Heart right ventricle (tissue), 16 donors: Measurements from ENCODE around the gene SURF2. TPM values are rescaled to one million over a fixed set of nuclear protein-coding genes. Genes with fewer than 3 reads are reported as not detected.

ENCODE experiments used
- ATAC-seq, 8 donors: fragments of 200-7000 bp; cut with Tn5 transposase; one replicate each; pipeline ENCODE4 v1.9.1; 2020; ENCODE audit warnings: mild to moderate bottlenecking in 8 of 8, moderate library complexity in 8 of 8, moderate number of reproducible peaks in 1 of 8
- DNase-seq, 2 donors: peaks; one replicate each; pipeline ENCODE4 v3.0.0-alpha.2; 2020
- H3K27ac ChIP-seq, 10 donors: fragments of 200-600 bp; sonication (generic) in 2 of 10; one replicate each; pipeline versions ENCODE4 v1.5.0 to v1.8.0; 2020 to 2022; ENCODE audit warnings: mild to moderate bottlenecking in 3 of 10
- H3K27me3 ChIP-seq, 7 donors: fragments of 200-600 bp; one replicate each; pipeline ENCODE4 v1.8.0; 2021 to 2022; ENCODE audit warnings: mild to moderate bottlenecking in 2 of 7
- H3K36me3 ChIP-seq, 9 donors: fragments of 200-600 bp; sonication (generic) in 1 of 9; one replicate each; pipeline versions ENCODE4 v1.5.0 to v1.8.0; 2020 to 2022; ENCODE audit warnings: mild to moderate bottlenecking in 2 of 9
- H3K4me1 ChIP-seq, 9 donors: fragments of 200-600 bp; sonication (generic) in 1 of 9; one replicate each; pipeline versions ENCODE4 v1.5.0 to v1.8.0; 2020 to 2022; ENCODE audit warnings: mild to moderate bottlenecking in 4 of 9
- H3K4me3 ChIP-seq, 10 donors: fragments of 200-600 bp; sonication (generic) in 2 of 10; one replicate each; pipeline versions ENCODE4 v1.5.0 to v1.8.0; 2020 to 2022; ENCODE audit warnings: mild to moderate bottlenecking in 7 of 10, moderate library complexity in 2 of 10
- H3K9me3 ChIP-seq, 11 donors: fragments of 200-600 bp in 10 of 11; sonication (generic) in 2 of 11; one replicate each; pipeline versions ENCODE4 v1.5.0 to v1.8.0; 2013 to 2022; ENCODE audit warnings: mild to moderate bottlenecking in 2 of 11, control low read depth in 1 of 11, moderate library complexity in 1 of 11
- WGBS, 2 donors: extraction: QIAGEN DNeasy Blood & Tissue Kit; methylation state at CpG; one replicate each; pipeline ENCODE4 v1.1.7; 2013; ENCODE audit warnings: inconsistent platforms in 1 of 2; 5-methylcytosine and 5-hydroxymethylcytosine counted together
- intact Hi-C, 10 donors: fragments of 100-400 bp; cut with DNase I; formaldehyde crosslinking; loops; one replicate each; pipeline versions ENCODE4 v1.11.1 to v1.14.2; 2022
- polyA plus RNA-seq, 2 donors: library from polyadenylated mRNA; stranded (reverse); fragments of 200-250 nt; gene quantifications; one replicate each; pipeline ENCODE4 v1.2.3, GENCODE V29; 2013
- total RNA-seq, 10 donors: library from RNA; stranded (reverse); fragmentation: NEBNext Ultra II Directional in 3 of 10; extraction: Animal tissue kit (Norgen Biotek cat#: 25700) in 3 of 10; gene quantifications; one replicate each; pipeline versions ENCODE4 v1.2.1 to v1.2.4, GENCODE V29; 2021 to 2023
- TF ChIP-seq, protein P1 (sequence below), 9 donors: fragments of 200-600 bp; sonication (generic) in 2 of 9; IDR thresholded peaks; one replicate each; pipeline versions ENCODE4 v1.5.0 to v1.8.0; 2021 to 2022; ENCODE audit warnings: antibody characterized with exemption in 9 of 9, mild to moderate bottlenecking in 5 of 9, moderate library complexity in 1 of 9
- donor health status: Arrhythmogenic right ventricular cardiomyopathy.
- donor health status: ischemic (EF 13 %, LVEDD 7.1; RV severe dilation, severe dysfunction).
- donor health status: healthy with polysubstance abuse.
- donor health status: DM: no; HTN: yes; CAD: no.
- donor health status: DM: no; HTN: no; CAD: no.
- donor health status: ischemic (EF 25% LVEDD 6.9; RV normal size, moderate dysfunction).
- donor health status: ischemic (EF 25% LVEDD 5.7; RV mildly dilated, moderate dysfunction).
- donor health status: healthy.
- donor health status: DM: yes; HTN: yes; CAD: no.
- donor health status: Ischemic cardiomyopathy.
- donor health status: ischemic (EF 35%, LVEDD 5.7; RV mildly dilated, moderate dysfunction).
- donor health status: nonischemic (EF 11% LVEDD 7.7; RV severe dilation, severe dysfunction).
- donor health status: DM: yes; HTN: yes; CAD: no.
- donor health status: PGD.
- donor health status: ischemic (EF 29% LVEDD 5.4; RV normal size, mild dysfunction).
- donor health status: nonischemic (EF 23%, LVEDD 6.1; RV moderate dilation, normal function).

Gene SURF2
- total and polyA plus RNA-seq, 12 donors: 9.7 to 44.8 (median 14.2) TPM

DNA sequence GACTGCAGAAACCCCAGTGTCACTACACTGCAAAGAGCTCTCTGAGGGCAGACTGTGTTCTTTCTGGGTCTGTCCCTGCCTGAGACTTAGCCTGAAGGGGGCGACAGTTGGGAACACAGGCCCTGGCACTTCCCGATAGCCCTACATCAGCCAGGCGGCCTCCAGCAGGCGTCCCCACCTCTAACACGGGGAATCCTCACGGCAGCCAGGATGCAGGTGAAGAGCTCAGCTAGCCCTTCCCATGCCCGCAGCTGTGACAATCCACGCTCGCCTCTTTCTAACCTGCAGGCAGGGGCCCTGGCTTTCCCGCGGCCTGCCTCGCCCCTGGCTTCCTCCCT lies 14.3 kb upstream of the SURF2 start:
- intact Hi-C loops: loop anchor here in 2 of 10 donors (10.0 kb wide), 1 partner anchor 143 kb away; no protein-coding TSS in a partner anchor
- H3K27ac ChIP-seq: peak overlapping the region in 1 of 10 donors; percentile 90
- no peak for ATAC-seq
- peak overlapping the region in 1 of 10 donors; percentile 45 for H3K4me3 ChIP-seq
- peaks cover 5 to 61% (median 13%) of the 10 kb centered on the region in 9 donors for H3K4me1 ChIP-seq
- peaks cover 0 to 78% (median 34%) of the 10 kb centered on the region in 9 donors for H3K36me3 ChIP-seq
- TF ChIP-seq, protein P1, sequence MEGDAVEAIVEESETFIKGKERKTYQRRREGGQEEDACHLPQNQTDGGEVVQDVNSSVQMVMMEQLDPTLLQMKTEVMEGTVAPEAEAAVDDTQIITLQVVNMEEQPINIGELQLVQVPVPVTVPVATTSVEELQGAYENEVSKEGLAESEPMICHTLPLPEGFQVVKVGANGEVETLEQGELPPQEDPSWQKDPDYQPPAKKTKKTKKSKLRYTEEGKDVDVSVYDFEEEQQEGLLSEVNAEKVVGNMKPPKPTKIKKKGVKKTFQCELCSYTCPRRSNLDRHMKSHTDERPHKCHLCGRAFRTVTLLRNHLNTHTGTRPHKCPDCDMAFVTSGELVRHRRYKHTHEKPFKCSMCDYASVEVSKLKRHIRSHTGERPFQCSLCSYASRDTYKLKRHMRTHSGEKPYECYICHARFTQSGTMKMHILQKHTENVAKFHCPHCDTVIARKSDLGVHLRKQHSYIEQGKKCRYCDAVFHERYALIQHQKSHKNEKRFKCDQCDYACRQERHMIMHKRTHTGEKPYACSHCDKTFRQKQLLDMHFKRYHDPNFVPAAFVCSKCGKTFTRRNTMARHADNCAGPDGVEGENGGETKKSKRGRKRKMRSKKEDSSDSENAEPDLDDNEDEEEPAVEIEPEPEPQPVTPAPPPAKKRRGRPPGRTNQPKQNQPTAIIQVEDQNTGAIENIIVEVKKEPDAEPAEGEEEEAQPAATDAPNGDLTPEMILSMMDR (IDR thresholded peaks at IDR 0.05): peak in 1 of 9 donors; percentile 6
- no peaks in the 10 kb centered on the region for H3K27me3 ChIP-seq
- H3K9me3 ChIP-seq: no peaks in the 10 kb centered on the region
- 79 to 83% methylated on average over 12 of the region's 12 CpGs for WGBS, 2 donors
- no peak for DNase-seq

DNA sequence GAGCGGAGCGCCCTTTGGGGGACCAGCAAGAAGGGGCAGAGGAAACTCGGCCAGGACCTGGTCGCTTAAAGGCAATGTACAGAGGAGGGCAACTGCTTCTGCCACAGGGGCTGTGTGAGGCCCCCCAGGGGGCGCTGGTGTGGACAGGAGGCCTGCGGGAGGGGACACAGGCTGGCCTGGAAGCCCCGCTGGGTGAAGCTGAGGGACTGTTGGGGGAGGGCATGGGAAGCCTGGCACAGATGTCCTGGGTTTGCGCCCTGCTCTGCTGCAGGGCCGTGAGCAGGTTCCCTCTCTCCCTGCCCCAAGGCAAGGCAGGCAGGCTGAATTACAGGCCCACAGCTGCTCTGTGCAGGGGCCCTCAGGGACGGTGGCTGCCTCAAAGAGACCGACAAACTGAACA lies 13.8 kb upstream of the SURF2 start:
- Histone ChIP-seq H3K4me1 (peaks cover 5 to 62% (median 16%) of the 10 kb centered on the region in 9 donors), H3K36me3 (peaks cover 0 to 78% (median 34%) of the 10 kb centered on the region in 9 donors), H3K27me3 (no peaks in the 10 kb centered on the region), H3K9me3 (no peaks in the 10 kb centered on the region), H3K4me3 (no peak overlapping the region), H3K27ac (peak overlapping the region in 2 of 10 donors; percentile 12 to 90)
- 84 to 86% methylated on average over 11 of the region's 11 CpGs for WGBS, 2 donors
- intact Hi-C loops: loop anchor here in 2 of 10 donors (10.0 kb wide), 1 partner anchor 142 kb away; no protein-coding TSS in a partner anchor
- DNase-seq: no peak
- TF ChIP-seq, protein P1 (IDR thresholded peaks at IDR 0.05): peak in 1 of 9 donors; percentile 6
- ATAC-seq: no peak

DNA sequence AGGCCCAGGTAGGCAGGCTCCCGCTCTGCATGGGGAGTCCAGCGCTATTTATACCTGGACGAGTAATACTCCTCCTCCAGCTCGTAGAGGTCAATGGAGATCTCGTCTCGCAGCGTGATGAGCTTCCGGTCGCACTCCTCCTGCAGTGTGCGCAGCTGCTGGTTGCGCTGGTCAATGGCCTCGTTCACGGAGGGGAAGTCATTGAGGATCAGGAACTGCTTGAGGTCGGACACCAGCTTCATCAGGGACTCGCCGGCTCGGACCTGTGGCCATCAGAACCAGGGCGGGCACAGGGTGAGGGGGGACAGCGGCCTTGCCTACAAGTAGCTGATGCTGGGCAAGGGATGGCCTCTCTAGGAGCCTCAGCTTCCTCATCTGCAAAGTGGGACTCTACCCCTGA lies 12.3 kb upstream of the SURF2 start:
- Histone ChIP-seq H3K36me3 (peaks cover 0 to 76% (median 34%) of the 10 kb centered on the region in 9 donors), H3K4me3 (no peak overlapping the region), H3K9me3 (no peaks in the 10 kb centered on the region), H3K27ac (no peak overlapping the region), H3K4me1 (peaks cover 5 to 56% (median 20%) of the 10 kb centered on the region in 9 donors), H3K27me3 (no peaks in the 10 kb centered on the region)
- ATAC-seq (no peak), DNase-seq (no peak)
- TF ChIP-seq, protein P1 (IDR thresholded peaks at IDR 0.05): no peak
- intact Hi-C loops: loop anchor here in 2 of 10 donors (10.0 kb wide), 1 partner anchor 141 kb away; no protein-coding TSS in a partner anchor
- 91 to 94% methylated on average over 19 of the region's 19 CpGs for WGBS, 2 donors

DNA sequence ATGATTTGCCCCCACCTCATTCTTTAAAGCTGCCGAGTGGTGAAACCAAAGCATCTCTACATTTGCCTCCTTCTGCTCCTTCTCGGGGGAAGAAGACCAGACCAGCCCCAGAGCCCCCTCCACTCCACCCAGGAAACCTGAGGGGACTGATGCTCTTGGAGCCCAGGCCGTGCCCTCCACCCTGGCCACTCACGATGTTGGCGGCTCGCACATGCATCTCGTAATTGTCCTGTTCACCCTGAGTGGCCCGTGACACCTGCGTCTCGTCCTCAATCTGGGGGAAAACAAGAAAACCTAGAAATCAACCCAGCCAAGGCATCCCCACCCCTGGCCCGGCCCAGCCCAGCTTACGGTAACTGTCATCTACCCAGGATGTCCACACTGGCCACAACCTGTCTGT lies 11.4 kb upstream of the SURF2 start:
- peaks cover 5 to 56% (median 29%) of the 10 kb centered on the region in 9 donors for H3K4me1 ChIP-seq
- ATAC-seq (no peak), DNase-seq (no peak)
- no peak overlapping the region for H3K4me3 ChIP-seq
- peaks cover 0 to 76% (median 41%) of the 10 kb centered on the region in 9 donors for H3K36me3 ChIP-seq
- H3K27ac ChIP-seq: no peak overlapping the region
- H3K9me3 ChIP-seq: no peaks in the 10 kb centered on the region
- 95 to 96% methylated on average over 12 of the region's 12 CpGs for WGBS, 2 donors
- intact Hi-C loops: loop anchor here in 2 of 10 donors (5.0 to 10.0 kb wide), 2 partner anchors 112 to 140 kb away; partner anchors contain the start of gene CACFD1 (in 1 of the 2)
- no peaks in the 10 kb centered on the region for H3K27me3 ChIP-seq
- TF ChIP-seq, protein P1 (IDR thresholded peaks at IDR 0.05): no peak
